Peyer's patch (tissue), 4 donors: ENCODE results near the gene UROC1. TPM values are rescaled to one million over a fixed set of nuclear protein-coding genes. Genes with fewer than 3 reads are reported as not detected.

Experiments used
- DNase-seq, 3 donors: peaks; one replicate each; pipeline ENCODE4 v3.0.0-alpha.2; 2017 to 2019
- H3K27ac ChIP-seq, 4 donors: fragments of 200-600 bp; sonication (generic); one replicate each; pipeline ENCODE4 v1.5.1; 2016 to 2019
- H3K27me3 ChIP-seq, 2 donors: fragments of 200-600 bp; sonication (generic); one replicate each; pipeline ENCODE4 v1.5.1; 2019
- H3K36me3 ChIP-seq, 3 donors: fragments of 200-600 bp; sonication (generic); one replicate each; pipeline ENCODE4 v1.5.1; 2016 to 2019
- H3K4me1 ChIP-seq, 4 donors: fragments of 200-600 bp; sonication (generic); one replicate each; pipeline ENCODE4 v1.5.1; 2016 to 2019
- H3K4me3 ChIP-seq, 4 donors: fragments of 200-600 bp; sonication (generic); 1 replicate in 3 of 4; 2 replicates in 1 of 4; pipeline ENCODE4 v1.5.1; 2016 to 2019; ENCODE audit warnings: mild to moderate bottlenecking in 1 of 4
- H3K9me3 ChIP-seq, 4 donors: fragments of 200-600 bp; sonication (generic); one replicate each; pipeline ENCODE4 v1.5.1; 2016 to 2019; ENCODE audit warnings: mild to moderate bottlenecking in 1 of 4
- POLR2A ChIP-seq, 2 donors: fragments of 450-650 bp; IDR thresholded peaks; one replicate each; pipeline ENCODE4 v1.5.1; 2017; ENCODE audit warnings: antibody characterized with exemption in 2 of 2, mild to moderate bottlenecking in 2 of 2, moderate library complexity in 2 of 2
- total RNA-seq, 4 donors: library from RNA; depleted of rRNA; stranded (reverse); fragments of >200 nt; gene quantifications; one replicate each; pipeline ENCODE4 v1.1.0, GENCODE V29; 2016
- TF ChIP-seq, protein P1 (sequence below), 6 experiments: fragments of 450-650 bp in 4 of 6; fragments of 200-600 bp in 2 of 6; sonication (generic) in 1 of 6; IDR thresholded peaks; one replicate each; pipeline ENCODE4 v1.5.1; 2017 to 2019; ENCODE audit warnings: antibody characterized with exemption in 6 of 6, mild to moderate bottlenecking in 3 of 6, moderate library complexity in 1 of 6

Gene UROC1
- not detected for total RNA-seq

DNA sequence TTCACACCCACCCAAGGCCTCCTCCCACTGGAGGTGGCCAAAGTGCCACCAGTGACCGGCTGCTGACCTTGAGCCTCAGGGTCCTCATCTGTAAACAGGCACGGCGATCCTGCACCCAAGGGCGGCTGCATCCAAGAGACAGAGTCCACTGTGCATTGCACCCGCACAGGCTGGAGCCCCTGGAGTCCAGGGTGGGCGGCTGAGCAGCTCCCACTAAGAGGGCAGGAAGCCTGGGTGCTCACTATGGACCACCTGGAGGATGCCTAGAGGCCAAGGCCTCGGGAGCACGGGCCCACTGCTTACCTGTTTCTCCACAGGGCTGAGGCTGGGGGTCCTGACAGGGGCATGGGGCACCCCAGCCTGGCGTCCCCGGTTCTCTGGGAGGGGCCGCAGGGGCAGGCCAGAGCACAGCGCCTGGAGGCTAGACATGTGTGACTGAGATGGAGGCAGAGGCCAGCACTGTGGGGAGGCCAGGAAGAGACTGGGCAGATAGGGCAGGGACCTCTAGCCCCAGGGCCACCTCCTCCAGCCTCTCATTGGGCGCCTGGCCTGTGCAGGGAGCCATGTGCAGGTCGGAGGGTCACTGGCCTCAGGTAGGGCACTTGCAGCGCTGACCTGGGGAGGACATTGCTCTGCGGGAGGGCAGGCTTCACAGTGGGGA, at the start of gene UROC1:
Gene UROC1, minus strand, starts transcription at position 483 of the 661 bp plus-strand sequence. Its CDS starts 54 bp downstream, at position 429.
- no peaks in the 10 kb centered on the region for H3K4me1 ChIP-seq
- DNase-seq: peak in 1 of 3 donors; percentile 38

DNA sequence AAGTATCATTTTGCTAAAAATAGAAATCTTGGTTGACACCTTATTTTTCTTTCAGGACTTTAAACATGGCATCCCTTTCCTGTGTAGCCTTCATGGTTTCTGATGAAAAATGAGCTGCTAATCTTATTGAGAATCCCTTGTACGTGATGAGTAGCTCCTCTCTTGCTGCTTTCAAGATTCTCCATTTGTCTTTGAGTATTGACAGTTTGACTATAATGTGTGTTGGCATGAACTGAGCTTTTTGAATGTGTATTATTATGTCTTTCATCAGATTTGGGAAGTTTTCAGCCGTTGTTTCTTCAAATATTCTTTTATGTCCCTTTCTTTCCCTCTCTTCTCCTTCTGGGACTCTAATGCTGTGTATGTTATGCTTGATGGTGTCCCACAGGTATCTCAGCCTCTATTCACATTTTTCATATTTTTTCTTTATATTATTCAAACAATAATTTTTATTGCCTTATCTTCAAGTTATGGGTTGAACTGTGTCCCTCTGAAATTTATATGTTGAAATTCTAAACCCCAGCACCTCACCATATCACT, 45.2 kb upstream of the UROC1 start:
- Histone ChIP-seq H3K4me1 (no peaks in the 10 kb centered on the region), H3K4me3 (no peak overlapping the region), H3K9me3 (no peaks in the 10 kb centered on the region), H3K27me3 (no peaks in the 10 kb centered on the region), H3K36me3 (no peaks in the 10 kb centered on the region), H3K27ac (no peak overlapping the region)
- no peak for DNase-seq
- TF ChIP-seq, protein P1, sequence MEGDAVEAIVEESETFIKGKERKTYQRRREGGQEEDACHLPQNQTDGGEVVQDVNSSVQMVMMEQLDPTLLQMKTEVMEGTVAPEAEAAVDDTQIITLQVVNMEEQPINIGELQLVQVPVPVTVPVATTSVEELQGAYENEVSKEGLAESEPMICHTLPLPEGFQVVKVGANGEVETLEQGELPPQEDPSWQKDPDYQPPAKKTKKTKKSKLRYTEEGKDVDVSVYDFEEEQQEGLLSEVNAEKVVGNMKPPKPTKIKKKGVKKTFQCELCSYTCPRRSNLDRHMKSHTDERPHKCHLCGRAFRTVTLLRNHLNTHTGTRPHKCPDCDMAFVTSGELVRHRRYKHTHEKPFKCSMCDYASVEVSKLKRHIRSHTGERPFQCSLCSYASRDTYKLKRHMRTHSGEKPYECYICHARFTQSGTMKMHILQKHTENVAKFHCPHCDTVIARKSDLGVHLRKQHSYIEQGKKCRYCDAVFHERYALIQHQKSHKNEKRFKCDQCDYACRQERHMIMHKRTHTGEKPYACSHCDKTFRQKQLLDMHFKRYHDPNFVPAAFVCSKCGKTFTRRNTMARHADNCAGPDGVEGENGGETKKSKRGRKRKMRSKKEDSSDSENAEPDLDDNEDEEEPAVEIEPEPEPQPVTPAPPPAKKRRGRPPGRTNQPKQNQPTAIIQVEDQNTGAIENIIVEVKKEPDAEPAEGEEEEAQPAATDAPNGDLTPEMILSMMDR (IDR thresholded peaks at IDR 0.05): no peak
- TF ChIP-seq POLR2A (IDR thresholded peaks at IDR 0.05): no peak

More for the DNA sequence above, at the start of gene UROC1:
- no peak for TF ChIP-seq POLR2A (IDR thresholded peaks at IDR 0.05)
- TF ChIP-seq, protein P1 (IDR thresholded peaks at IDR 0.05): no peak
- Histone ChIP-seq H3K27me3 (no peaks in the 10 kb centered on the region), H3K27ac (no peak within 1 kb of the TSS), H3K9me3 (no peaks in the 10 kb centered on the region), H3K36me3 (no peaks in the 10 kb centered on the region), H3K4me3 (no peak within 1 kb of the TSS)

GRCh38 chr3:126558336-126559071, 40.9 kb upstream of the UROC1 start, which contains the start of gene C3orf22:
Gene C3orf22, minus strand, starts transcription at chr3:126558932. Its CDS starts 5,542 bp downstream, at chr3:126553390.
- no peaks in the 10 kb centered on the region for H3K36me3 ChIP-seq
- H3K9me3 ChIP-seq: no peaks in the 10 kb centered on the region
- H3K27me3 ChIP-seq: no peaks in the 10 kb centered on the region
- peak in 2 of 3 donors; percentile 9 to 29 for DNase-seq
- no peak within 1 kb of the TSS for H3K4me3 ChIP-seq
- TF ChIP-seq POLR2A (IDR thresholded peaks at IDR 0.05): no peak
- TF ChIP-seq, protein P1 (IDR thresholded peaks at IDR 0.05): no peak
- no peak within 1 kb of the TSS for H3K27ac ChIP-seq
- H3K4me1 ChIP-seq: no peaks in the 10 kb centered on the region

DNA sequence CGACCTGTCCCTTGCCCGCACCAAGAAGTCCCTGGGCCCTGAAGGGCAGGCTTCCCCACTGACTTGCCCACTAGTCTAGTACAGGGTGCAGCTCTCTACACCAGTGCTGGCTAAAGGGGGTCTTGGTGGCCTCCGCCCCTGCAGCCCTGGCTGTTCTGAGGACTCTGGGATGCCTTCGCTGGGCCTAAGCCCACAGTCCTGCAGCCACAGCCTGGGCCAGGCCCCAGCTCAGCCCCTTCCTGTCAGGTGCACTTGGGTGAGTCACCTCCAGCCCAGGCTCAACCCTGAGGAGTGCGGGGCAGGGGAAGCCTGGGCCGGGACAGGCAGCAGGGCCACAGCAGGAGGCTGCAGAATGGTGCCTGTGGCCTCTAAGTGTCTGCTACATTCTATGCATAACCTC, 40.2 kb upstream of the UROC1 start:
- Histone ChIP-seq H3K27me3 (no peaks in the 10 kb centered on the region), H3K9me3 (no peaks in the 10 kb centered on the region), H3K27ac (no peak overlapping the region), H3K36me3 (no peaks in the 10 kb centered on the region), H3K4me1 (no peaks in the 10 kb centered on the region), H3K4me3 (no peak overlapping the region)
- no peak for TF ChIP-seq POLR2A (IDR thresholded peaks at IDR 0.05)
- TF ChIP-seq, protein P1 (IDR thresholded peaks at IDR 0.05): no peak
- peak in 1 of 3 donors; percentile 20 for DNase-seq

GRCh38 chr3:126557415-126557745, 39.8 kb upstream of the UROC1 start:
- H3K4me3 ChIP-seq: no peak overlapping the region
- H3K9me3 ChIP-seq: no peaks in the 10 kb centered on the region
- H3K27me3 ChIP-seq: no peaks in the 10 kb centered on the region
- TF ChIP-seq, protein P1 (IDR thresholded peaks at IDR 0.05): no peak
- no peak for TF ChIP-seq POLR2A (IDR thresholded peaks at IDR 0.05)
- no peaks in the 10 kb centered on the region for H3K36me3 ChIP-seq
- H3K27ac ChIP-seq: no peak overlapping the region
- peak; percentile 8 to 40 (median 38) for DNase-seq
- no peaks in the 10 kb centered on the region for H3K4me1 ChIP-seq
